GM21390 (cell line): ENCODE results near the gene GGN.
"Not testable (repeated sequence)": the region's sequence is repeated elsewhere in the genome, so short reads cannot be mapped to it uniquely, and the experiment has no call there.

Experiments
- ATAC-seq: cut with Tn5 transposase; IDR thresholded peaks from one replicate; pipeline ENCODE4 v1.9.1; 2021; ENCODE audit not compliant: unreplicated experiment

GGN gene, protein sequence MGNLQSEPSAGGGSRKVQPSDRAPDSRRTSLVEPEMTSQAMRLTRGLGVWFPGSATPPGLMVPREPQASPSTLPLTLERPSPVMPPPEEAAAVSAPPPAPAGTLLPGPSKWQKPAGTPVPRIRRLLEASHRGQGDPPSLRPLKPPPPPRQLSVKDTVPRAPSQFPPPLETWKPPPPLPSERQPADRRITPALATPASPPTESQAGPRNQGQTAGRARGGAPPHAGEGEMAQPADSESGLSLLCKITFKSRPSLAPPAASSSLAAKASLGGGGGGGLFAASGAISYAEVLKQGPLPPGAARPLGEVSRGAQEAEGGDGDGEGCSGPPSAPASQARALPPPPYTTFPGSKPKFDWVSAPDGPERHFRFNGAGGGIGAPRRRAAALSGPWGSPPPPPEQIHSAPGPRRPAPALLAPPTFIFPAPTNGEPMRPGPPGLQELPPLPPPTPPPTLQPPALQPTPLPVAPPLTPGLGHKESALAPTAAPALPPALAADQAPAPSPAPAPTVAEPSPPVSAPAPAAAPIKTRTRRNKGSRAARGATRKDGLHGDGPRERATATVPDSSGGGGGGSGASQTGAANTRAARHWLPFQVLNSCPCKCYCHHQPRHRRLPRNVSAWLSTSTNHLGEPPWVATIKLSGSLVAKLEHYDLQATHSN

DNA sequence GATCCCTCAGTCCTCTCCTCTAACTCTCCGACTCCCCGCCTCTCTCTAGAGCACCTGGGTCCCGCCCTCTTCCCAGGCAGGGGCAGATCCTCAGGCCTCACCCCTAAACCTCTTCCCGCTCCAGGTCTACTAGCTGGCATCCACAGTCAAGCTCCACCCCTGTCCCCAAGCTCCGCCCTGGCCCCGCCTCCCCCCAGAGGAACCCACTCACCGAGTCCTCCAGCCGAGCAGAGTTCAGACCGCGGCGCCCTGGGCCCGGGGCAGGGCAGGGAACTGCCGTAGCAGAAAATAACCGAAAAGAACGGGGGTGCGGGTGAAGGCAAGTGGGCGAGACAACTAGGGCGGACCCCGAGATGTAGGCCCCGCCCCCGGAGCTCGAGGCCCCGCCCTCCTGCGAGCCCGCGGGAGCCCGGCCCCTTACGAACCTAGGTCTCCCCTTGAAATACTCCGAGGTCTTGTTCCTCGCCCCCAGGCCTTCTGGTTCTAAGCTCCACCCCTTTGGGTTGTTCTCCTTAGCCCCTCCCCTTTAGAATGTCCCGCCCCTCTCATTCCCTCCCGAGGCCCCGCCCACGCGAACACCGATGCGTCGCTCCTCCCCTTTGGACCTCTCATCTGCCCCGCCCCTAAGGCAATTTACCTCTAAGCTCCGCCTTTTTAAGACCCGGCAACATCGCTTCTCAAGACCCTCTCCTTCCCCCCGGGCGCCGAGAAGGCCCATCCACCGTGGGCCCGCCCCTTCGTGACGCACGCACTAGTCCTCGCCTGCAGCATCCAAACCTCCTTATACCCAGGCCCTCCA is at the start of gene GGN:
TSS of gene GGN (minus strand) at position 485 of the 799 bp plus-strand sequence. CDS start 773 bp downstream, outside the sequence.
- no peak for ATAC-seq

DNA sequence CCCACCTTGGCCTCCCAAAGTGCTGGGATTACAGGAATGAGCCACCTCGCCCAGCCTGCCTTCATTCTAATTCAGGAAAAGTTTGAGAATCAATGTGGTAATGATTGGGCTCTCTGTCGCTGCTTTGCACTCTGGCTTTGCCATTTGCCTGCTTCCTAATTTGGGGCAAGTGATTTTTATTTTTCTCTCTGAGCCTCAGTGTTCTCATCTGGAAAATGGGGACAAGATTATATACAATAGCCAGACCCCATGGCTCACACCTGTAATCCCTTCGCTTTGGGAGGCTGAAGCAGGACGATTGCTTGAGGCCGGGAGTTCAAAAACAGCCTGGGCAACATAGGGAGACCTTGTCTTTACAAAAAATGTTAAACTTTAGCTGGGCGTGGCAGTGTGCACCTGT is 49.5 kb upstream of the GGN start:
- no peak for ATAC-seq

DNA sequence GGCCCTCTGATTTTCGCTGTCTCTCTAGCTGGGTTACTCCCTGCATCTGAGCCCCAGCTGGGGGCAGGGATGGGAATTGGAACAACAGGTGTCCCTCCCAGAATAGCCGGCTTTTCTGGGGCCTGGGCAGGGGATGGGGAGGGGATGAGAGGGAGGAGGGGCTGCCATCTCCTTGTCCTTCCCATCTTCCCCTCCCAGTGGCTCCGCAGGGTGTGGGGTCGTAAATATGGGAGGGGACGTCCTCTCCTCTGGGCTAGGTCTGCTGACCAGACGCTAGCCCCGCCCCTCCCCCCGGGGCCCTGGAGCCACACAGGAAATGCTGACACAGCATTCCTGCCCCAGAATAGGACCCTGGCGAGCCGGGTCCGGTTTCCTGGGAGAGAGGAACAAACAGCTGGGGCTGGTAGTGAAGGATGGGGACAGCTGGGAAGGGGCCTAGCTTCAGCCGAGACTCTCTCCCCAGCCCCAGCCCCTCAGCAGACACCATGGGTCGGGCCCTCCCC is 46.8 kb upstream of the GGN start:
- no peak for ATAC-seq

DNA sequence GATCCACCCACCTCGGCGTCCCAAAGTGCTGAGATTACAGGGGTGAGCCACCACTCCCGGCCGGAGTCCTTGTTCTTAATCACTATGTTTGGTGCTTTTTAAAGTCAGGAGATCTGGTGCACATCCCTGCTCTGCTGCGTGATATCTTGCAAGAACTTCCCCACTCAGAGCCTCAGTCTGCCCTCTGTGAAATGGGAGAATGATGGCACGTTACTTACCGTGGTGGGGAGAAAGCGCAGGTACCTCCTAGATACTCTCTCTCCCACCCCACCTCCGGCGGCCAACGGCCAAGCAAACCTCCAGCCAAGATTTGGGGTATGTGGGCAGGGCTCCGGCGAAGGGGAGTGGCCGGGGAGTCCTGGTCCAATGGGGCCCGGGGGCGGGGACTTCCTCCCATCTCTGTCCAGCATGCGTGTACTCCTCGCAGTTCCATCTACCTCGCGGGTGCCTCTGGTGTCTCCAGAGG is 45.5 kb upstream of the GGN start, which contains the start of gene RYR1:
TSS of gene RYR1 (plus strand) at position 424 of the 466 bp plus-strand sequence. CDS start 139 bp downstream, outside the sequence.
- ATAC-seq: no peak

DNA sequence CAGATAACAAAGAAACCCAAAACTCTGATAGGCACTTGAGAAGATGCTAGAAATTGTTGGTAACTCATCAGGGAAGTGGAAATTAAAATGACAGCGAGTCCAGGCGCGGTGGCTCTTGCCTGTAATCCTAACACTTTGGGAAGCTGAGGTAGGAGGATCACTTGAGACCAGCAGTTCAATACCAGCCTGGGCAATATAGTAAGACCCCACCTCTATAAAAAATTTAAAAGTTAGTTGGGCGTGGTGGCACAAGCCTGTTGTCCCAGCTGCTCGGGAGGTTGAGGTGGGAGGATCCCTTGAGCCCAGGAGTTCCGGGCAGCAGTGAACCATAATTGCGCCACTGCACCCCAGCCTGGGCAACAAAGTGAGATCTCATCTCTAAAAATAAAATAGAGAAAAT is 43.1 kb upstream of the GGN start:
- ATAC-seq: no peak

DNA sequence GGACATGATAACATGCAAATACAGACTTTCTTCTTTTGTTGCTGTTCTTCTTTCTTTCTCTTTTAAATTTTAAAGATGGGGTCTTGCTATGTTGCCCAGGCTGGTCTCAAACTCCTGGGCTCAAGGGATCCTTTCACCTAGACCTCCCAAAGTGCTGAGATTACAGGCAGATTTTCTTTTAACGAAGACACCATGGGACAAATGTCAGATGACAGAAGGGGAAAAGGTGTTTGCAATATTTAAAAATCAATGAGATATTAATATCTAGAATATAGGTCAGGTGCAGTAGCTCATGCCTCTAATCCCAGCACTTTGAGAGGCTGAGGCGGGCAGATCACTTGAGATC is 42.0 kb upstream of the GGN start:
- no peak for ATAC-seq

DNA sequence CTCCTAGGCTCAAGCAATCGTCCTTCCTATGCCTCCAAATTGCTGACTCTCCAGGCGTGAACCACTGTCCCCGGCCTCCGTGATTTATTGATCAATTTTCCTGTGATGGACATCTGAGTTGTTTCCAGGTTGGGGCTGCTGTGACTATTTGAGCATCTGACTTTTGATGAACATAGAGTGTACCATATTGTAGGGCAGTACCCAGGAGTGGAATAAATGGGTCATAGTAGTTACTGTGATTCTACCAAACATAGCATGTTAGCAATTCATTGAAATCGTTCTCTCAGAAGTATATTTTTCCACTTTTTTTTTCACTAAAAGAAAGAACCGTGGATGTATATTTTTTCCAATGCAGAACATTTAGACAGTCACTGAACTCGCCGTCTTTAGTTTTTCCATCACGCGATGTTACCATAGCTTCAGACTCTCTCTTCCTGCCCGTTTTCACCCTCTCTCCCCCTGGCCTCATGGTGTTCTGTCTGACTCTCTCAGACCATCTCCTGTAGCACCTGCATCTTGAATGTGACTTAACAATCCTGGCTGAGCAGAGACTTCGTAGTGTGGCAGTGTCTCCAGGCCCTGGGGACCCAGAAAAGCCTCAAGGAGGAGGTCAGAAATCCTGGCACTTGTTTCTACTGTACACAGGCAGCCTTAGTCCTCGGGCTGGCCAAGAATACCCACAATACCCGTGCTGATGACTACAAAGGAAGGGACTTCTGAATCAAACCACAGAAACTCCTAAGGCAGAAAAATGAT is 41.4 kb upstream of the GGN start:
- no peak for ATAC-seq

DNA sequence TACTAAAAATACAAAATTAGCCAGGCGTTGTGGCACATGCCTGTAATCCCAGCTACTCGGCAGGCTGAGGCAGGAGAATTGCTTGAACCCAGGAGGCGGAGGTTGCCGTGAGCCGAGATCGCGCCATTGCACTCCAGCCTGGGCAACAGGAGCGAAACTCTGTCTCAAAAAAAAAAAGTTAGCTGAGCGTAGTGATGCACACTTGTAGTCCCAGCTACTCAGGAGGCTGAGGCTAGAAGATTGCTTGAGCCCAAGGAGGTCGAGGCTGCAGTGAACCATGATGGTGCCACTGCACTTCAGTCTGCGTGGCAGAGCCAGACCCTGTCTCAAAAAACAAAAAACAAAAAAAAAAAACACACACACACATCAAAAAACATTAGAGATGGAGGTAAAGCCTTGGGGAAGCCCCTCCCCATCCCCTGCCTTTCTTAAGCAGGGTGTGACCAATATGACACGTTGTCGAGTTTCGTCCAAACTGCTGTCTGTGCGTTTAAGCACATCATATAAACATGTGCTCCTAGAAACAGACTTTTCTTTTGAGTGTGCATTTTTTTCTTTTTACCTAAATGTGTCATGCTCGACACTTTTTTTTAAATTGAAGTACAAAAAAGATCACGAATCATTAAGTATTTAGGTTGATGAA is 39.3 kb upstream of the GGN start:
- not testable (repeated sequence) for ATAC-seq

DNA sequence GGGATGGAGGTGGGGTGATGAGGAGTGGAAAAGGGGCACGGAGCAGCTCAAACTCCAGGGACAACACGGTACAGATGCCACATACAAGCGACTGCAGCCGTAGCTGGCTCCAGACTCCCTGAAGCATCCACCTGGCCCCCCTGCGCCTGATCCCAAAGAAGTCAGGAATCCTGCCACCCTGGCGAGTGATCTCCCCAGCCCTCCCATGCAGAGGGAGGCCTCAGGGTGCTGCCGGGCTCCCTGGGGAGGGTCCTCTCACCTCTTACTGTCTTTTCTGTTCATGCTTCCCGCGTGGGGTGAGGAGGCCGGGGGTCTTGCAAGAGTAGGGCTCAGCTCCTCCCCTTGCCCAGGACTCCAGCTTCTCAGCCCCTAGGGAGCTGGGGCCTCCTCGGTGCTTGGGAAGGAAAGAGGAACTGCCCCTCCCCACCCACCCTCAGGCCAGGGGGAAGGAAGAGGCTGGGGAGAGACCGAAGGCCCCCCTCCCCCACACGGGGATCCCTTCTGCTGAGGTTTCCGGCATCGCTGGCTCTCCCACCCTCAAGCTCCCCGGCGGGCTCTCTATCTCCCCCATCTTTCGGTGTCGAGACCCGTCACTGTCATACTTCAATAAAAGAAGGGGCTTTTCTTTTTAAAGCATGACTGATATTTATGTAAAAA is 38.1 kb upstream of the GGN start, which contains the start of gene RASGRP4:
TSS of gene RASGRP4 (minus strand) at position 410 of the 657 bp plus-strand sequence. CDS start at position 282, 128 bp downstream.
- ATAC-seq: no peak

DNA sequence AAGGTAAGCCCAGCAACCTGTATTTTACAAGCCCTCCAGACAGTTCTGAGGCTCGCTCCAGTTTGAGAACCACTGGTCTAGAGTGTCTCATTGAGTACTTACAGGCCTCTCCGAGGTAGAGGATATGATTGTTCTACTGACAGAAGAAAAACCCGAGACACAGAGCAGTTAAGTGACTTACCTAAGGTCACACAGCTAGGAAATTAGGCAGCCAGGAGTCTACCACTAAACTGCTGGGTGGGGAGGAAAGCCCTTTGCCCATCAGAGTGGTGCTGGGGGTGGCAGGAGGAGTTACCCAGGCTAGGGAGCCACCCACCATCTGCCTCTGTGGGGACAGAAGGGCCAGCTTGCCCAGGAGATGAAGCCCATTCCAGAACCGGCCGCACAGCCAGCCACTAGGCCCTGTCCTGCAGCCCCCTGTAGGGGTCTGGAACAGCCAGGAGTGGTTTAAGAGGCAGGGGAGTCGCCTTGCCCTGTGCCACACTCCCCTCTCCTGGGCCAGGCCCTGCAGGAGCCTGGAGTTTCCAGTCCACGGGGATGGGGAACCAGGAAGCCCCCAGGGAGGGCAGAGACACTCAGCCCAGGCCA is 37.5 kb upstream of the GGN start:
- no peak for ATAC-seq

DNA sequence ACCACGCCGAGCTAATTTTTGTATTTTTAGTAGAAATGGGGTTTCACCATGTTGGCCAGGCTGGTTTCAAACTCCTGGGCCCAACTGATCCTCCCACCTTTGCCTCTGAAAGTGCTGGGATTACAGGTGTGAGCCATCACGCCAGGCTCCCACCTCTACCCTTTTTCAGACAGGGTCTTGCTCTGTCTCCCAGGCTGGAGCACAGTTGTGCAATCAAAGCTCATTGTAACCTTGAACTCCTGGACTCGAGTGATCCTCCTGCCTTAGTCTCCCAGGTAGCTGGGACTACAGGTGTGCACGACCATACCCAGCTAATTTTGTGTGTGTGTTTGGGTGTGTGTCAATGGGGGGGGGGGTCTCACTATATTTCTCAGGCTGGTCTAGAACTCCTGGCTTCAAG is 36.4 kb upstream of the GGN start:
- no peak for ATAC-seq

DNA sequence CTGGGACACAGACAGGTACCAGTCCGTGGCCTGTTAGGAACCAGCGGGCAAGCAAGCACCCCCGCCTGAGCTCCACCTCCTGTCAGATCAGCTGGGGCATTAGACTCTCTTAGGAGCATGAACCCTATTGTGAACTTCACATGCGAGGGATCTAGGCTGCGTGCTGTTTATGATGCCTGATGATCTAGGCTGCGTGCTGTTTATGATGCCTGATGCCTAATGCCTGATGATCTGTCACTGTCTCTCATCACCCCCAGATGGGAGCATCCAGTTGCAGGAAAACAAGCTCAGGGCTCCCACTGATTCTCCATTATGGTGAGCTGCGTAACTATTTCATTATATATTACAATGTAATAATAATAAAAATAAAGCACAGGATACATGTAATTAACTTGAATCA is 34.6 kb upstream of the GGN start:
- ATAC-seq: no peak

DNA sequence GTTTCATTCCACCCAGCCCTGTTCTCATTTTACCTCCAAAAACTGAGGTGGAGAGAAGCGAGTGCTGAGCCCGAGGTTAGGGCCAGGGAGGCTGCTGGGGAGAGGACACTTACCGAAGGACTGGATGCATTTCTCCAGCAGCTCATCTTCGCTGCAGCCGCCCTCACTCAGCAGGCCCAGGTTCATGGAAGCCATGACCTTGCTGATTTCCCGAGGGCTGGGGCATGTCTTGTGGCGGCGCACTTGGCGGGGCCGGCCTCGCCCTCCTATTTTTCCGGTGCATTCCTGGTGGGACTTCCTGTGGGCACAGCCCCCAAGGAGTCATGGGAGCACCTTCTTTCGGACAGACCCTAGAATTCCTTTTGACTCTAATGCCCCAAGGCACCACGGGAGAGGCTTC is 34.0 kb upstream of the GGN start:
- no peak for ATAC-seq

DNA sequence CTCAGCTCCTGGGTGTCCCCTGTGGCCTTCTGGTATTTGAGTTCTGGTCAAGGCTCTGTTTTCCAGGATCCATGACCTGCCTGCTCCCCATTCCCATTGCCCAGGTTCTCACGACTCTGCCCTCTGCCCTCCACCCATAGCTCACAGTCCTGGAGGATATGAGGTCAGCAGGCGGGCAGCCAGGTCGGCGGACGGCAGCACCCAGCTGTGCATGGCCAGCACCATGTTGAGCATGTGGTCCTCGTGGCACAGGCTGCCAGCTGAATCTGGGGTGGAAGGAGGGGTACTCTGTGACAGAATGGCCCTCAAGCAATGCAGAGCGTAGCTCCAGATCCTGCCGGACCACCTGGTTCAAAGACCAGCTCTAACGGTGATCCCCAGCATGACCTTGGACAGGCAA is 33.1 kb upstream of the GGN start:
- ATAC-seq: no peak

DNA sequence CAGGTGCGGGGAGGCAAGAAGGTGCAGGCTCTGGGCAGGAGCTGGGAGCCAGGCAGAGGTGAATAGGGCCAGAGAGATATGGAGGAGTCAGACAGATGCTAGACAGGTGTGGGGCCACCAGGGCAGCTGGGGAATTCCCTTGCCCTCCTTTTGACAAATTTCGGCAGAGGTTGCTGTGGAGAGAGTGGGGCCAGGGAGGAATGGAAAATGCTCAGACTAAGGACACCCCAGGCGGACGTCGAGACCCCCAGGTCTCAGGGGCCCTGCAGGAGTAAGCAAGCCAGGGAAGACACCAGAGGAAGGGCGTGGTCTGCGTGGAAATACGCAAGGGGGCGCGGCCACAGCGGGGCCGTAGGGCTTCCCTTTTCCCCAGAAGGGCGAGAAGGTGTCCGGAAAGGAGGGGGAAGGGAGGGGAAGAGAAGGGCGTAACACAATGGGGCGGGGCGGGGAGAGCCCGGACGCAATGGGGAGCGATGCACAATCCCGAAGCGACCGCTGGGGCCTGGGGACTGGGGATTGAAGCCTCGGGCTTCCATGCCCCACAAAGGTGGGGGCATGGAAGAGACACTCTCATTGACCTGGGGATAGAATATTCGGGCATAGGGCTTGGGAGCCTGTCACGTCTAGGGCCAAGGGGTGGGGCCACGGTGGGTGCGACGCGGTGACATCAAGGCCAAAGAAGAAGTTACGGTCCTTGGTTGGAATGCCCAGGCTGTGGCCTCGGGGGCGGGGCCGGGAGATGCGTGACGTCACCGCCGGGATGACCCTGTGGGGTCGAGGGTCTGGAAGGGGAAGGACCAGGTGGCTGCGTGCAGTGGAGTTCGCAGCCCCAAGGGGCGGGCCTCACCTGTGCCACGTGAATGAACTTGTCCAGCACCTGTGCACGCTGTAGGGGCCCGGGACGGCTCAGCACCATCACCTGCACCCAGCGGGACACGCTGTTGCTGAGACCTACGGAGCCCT is 30.0 kb upstream of the GGN start:
- no peak for ATAC-seq

DNA sequence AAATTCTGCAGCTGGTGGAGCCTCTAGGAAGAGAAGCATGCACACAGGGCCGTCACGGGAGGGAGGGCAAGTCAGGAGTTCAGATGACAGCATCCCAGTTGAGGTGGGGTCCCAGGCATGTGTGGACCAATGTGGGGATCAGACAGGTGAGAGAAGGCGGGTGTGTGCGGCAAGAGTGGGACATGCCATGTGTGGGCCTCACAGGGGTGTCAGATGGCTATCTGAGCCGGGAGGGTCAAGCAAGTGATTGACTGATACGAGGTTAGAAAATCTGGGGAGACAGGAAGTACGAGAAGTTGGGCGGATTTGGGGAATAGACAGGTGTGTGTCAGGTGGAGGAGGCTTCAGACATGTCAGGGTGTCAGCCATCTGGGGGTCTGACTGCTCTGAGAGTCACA is 29.3 kb upstream of the GGN start:
- no peak for ATAC-seq

DNA sequence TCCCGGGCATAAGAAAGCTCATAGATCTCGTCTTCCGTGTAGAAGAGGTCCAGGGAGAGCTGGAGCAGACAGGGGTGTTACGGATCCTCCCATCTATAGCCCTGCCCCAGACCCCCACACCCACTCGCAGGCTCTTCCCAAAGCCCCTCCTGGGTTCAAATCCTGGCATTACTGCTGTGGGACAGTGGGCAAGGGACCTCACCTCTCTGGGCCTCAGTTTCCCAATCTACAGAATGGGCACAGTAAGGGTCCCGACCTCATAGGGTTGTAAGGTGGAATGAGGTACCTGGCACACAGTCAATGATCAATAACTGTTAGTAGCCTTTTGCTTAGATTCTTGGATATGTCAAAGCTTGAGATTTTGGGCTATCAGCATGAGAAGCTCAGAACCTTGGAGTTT is 25.6 kb upstream of the GGN start:
- no peak for ATAC-seq

DNA sequence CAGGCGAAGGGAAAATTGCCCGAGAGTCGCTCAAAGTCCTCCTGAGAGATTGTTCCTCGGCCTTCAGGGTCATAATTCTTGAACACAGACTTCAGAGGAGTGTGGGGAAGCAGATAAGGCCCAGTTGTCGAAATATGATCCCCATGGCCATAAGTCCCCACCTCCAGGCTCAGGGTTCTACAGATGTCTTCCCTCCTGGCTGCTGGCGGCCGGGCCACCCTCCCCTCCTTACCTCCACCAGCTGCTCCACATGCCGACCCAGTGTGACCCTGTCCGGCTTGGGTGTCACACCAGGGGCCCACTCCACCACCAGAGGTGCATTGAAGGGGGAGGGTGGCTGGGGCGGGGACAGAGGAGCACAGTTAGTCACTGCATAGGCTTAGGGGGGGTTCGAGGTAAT is 25.1 kb upstream of the GGN start:
- no peak for ATAC-seq
